Neural crest cell (in vitro differentiated cells): ENCODE results near the gene CPVL. TPM values are rescaled to one million over a fixed set of nuclear protein-coding genes. Genes with fewer than 3 reads are reported as not detected.

ENCODE experiments used
- DNase-seq: peaks from one replicate; pipeline ENCODE4 v3.0.0; 2021; ENCODE audit warnings: low read depth, mixed read lengths, low spot score
- H3K27ac Mint-ChIP-seq: one replicate; pipeline ENCODE4 v1.8.0; 2021; ENCODE audit warnings: mild to moderate bottlenecking, mixed read lengths; ENCODE audit not compliant: unreplicated experiment
- H3K27me3 Mint-ChIP-seq: 2 replicates; pipeline ENCODE4 v1.8.0; 2021; ENCODE audit warnings: low read depth, mild to moderate bottlenecking, mixed read lengths
- H3K36me3 Mint-ChIP-seq: 2 replicates; pipeline ENCODE4 v1.8.0; 2021; ENCODE audit warnings: low read depth, mild to moderate bottlenecking, mixed read lengths
- H3K4me1 Mint-ChIP-seq: 2 replicates; pipeline ENCODE4 v1.8.0; 2021; ENCODE audit warnings: mixed read lengths
- H3K4me3 Mint-ChIP-seq: one replicate; pipeline ENCODE4 v1.8.0; 2021; ENCODE audit warnings: mild to moderate bottlenecking, mixed read lengths
- H3K9me3 Mint-ChIP-seq: 2 replicates; pipeline ENCODE4 v1.8.0; 2021; ENCODE audit warnings: mixed read lengths
- total RNA-seq: library from RNA; stranded (reverse); gene quantifications from 2 replicates; pipeline ENCODE4 v1.2.1, GENCODE V29; 2021
- TF ChIP-seq, protein P1 (sequence below): fragments of 200-600 bp; sonication (generic); conservative IDR thresholded peaks from 2 replicates; pipeline ENCODE4 v1.5.0; 2021; ENCODE audit warnings: antibody characterized with exemption, mild to moderate bottlenecking

Gene CPVL
- total RNA-seq, 1 donor from 2014 or later, result 31.3 TPM

DNA sequence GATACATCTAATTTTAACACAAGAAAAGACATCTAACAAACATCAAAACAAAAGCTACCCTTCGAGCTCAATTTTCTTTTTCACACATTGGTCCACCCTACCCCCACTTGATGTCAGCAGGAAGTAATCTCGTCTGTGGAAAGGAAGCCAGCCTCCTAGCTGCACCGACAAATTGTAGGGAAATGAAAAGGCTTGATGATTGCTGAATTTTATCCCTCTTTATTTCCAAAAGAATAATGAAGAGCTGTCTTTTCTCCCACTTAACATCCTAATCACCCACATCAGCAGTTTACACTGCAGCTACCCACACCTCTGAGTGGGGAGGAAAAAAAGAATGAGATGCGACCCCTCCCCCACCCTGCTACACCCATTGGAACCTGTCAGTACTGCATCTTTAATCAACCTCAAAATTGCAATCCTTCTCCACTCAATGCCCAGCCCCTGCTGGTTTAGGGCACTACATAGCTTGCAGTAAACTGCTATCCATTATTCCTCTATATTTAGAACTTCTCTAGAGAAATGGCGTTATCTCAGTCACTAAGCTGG, 10.6 kb upstream of the CPVL start:
- no peaks in the 10 kb centered on the region for H3K36me3 Mint-ChIP-seq
- H3K27me3 Mint-ChIP-seq, result no peaks in the 10 kb centered on the region
- H3K27ac Mint-ChIP-seq, result no peak overlapping the region
- peaks cover under 1% of the 10 kb centered on the region for H3K9me3 Mint-ChIP-seq
- H3K4me3 Mint-ChIP-seq, result no peak overlapping the region
- peaks cover 9% of the 10 kb centered on the region for H3K4me1 Mint-ChIP-seq
- DNase-seq, result no peak
- TF ChIP-seq, protein P1, sequence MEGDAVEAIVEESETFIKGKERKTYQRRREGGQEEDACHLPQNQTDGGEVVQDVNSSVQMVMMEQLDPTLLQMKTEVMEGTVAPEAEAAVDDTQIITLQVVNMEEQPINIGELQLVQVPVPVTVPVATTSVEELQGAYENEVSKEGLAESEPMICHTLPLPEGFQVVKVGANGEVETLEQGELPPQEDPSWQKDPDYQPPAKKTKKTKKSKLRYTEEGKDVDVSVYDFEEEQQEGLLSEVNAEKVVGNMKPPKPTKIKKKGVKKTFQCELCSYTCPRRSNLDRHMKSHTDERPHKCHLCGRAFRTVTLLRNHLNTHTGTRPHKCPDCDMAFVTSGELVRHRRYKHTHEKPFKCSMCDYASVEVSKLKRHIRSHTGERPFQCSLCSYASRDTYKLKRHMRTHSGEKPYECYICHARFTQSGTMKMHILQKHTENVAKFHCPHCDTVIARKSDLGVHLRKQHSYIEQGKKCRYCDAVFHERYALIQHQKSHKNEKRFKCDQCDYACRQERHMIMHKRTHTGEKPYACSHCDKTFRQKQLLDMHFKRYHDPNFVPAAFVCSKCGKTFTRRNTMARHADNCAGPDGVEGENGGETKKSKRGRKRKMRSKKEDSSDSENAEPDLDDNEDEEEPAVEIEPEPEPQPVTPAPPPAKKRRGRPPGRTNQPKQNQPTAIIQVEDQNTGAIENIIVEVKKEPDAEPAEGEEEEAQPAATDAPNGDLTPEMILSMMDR, result peak; percentile 48

GRCh38 chr7:29154076-29154475, 7.7 kb upstream of the CPVL start:
- no peak overlapping the region for H3K4me3 Mint-ChIP-seq
- H3K27me3 Mint-ChIP-seq, result no peaks in the 10 kb centered on the region
- H3K9me3 Mint-ChIP-seq, result peaks cover 2% of the 10 kb centered on the region
- no peak for DNase-seq
- H3K4me1 Mint-ChIP-seq, result peaks cover 19% of the 10 kb centered on the region
- TF ChIP-seq, protein P1, result no peak
- no peak overlapping the region for H3K27ac Mint-ChIP-seq
- H3K36me3 Mint-ChIP-seq, result no peaks in the 10 kb centered on the region

DNA sequence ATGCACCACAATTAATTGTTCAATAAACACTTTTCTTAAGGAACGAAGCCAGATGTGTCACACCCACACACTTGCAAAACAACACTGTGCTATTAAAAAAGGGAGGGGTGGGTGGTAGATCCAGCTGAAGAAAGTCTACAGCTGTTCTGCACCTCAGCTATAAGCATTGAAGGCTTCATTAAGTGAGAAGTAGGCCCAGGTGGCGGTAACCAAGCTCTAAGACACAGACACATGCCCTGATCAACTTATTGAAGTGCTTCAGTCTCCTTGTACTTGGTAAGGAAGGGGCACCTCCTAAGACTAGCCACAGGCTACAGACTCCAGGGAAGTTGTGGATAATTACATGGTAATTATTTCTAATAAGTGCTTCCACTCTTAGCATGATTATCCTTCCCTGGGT, 4.5 kb upstream of the CPVL start:
- TF ChIP-seq, protein P1, result no peak
- H3K27ac Mint-ChIP-seq, result no peak overlapping the region
- H3K9me3 Mint-ChIP-seq, result peaks cover 2% of the 10 kb centered on the region
- peaks cover 19% of the 10 kb centered on the region for H3K27me3 Mint-ChIP-seq
- no peak overlapping the region for H3K4me3 Mint-ChIP-seq
- peaks cover 23% of the 10 kb centered on the region for H3K4me1 Mint-ChIP-seq
- no peak for DNase-seq
- H3K36me3 Mint-ChIP-seq, result peaks cover 2% of the 10 kb centered on the region

DNA sequence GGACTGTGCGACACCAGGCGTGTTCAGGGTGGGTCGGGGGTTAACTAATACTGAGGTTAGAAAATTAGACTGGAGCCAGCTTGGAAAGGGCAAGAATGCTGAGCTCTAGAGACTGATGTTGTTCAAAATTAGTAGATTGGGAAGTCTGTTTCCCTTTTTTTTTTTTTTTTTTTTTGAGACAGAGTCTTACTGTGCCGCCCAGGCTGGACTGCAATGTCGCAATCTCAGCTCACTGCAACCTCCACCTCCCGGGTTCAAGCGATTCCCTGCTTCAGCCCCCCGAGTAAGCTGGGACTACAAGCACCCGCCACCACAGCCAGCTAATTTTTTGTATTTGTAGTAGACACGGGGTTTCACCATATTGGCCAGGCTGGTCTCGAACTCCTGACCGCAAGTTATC, 2.7 kb upstream of the CPVL start:
- H3K4me3 Mint-ChIP-seq, result no peak overlapping the region
- TF ChIP-seq, protein P1, result no peak
- H3K27me3 Mint-ChIP-seq, result peaks cover 28% of the 10 kb centered on the region
- DNase-seq, result no peak
- peak overlapping the region; percentile 80 for H3K27ac Mint-ChIP-seq
- H3K4me1 Mint-ChIP-seq, result peaks cover 33% of the 10 kb centered on the region
- H3K36me3 Mint-ChIP-seq, result peaks cover 2% of the 10 kb centered on the region
- peaks cover 2% of the 10 kb centered on the region for H3K9me3 Mint-ChIP-seq

- peak overlapping the region; percentile 73 for H3K4me3 Mint-ChIP-seq
- H3K9me3 Mint-ChIP-seq, result peaks cover 2% of the 10 kb centered on the region
- TF ChIP-seq, protein P1, result no peak
- peaks cover 28% of the 10 kb centered on the region for H3K27me3 Mint-ChIP-seq
- DNase-seq, result no peak
- no peak overlapping the region for H3K27ac Mint-ChIP-seq
- peaks cover 33% of the 10 kb centered on the region for H3K4me1 Mint-ChIP-seq
- H3K36me3 Mint-ChIP-seq, result peaks cover 2% of the 10 kb centered on the region
These were observed 1.5 kb upstream of the CPVL start for GRCh38 chr7:29147821-29148220.
